Breast epithelium (tissue), 3 donors: Measurements from ENCODE around the gene MTERF2.

Experiments
- POLR2A ChIP-seq: fragments of 450-650 bp; IDR thresholded peaks from one replicate; pipeline ENCODE4 v1.6.1; 2016; ENCODE audit warnings: antibody characterized with exemption, mild to moderate bottlenecking, moderate library complexity
- POLR2AphosphoS5 ChIP-seq, 3 donors: sonication (generic); formaldehyde crosslinking; IDR thresholded peaks; one replicate each; pipeline ENCODE4 v1.6.1; 2017; ENCODE audit warnings: antibody characterized with exemption in 3 of 3
- TF ChIP-seq, protein P1 (sequence below), 3 donors: fragments of 450-650 bp; IDR thresholded peaks; one replicate each; pipeline ENCODE4 v1.5.1; 2016 to 2017; ENCODE audit warnings: antibody characterized with exemption in 3 of 3, mild to moderate bottlenecking in 3 of 3, moderate library complexity in 3 of 3

DNA sequence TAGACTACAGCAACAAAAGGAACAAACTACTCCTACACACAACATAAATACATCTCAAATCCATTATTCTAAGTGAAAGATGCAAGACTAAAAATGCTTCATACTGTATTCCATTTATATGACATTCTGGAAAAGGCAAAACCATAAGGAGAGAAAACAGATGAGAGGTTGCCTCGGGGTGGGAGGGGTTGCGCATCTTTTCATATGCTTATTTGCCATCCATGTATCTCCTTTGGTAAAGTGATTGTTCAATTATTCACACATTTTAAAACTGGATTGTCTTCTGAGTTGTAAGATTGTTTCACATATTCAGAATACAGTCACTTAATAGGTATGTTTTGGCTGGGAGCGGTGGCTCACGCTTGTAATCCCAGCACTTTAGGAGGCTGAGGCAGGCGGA, 36.4 kb downstream of the MTERF2 start:
- TF ChIP-seq, protein P1, sequence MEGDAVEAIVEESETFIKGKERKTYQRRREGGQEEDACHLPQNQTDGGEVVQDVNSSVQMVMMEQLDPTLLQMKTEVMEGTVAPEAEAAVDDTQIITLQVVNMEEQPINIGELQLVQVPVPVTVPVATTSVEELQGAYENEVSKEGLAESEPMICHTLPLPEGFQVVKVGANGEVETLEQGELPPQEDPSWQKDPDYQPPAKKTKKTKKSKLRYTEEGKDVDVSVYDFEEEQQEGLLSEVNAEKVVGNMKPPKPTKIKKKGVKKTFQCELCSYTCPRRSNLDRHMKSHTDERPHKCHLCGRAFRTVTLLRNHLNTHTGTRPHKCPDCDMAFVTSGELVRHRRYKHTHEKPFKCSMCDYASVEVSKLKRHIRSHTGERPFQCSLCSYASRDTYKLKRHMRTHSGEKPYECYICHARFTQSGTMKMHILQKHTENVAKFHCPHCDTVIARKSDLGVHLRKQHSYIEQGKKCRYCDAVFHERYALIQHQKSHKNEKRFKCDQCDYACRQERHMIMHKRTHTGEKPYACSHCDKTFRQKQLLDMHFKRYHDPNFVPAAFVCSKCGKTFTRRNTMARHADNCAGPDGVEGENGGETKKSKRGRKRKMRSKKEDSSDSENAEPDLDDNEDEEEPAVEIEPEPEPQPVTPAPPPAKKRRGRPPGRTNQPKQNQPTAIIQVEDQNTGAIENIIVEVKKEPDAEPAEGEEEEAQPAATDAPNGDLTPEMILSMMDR (IDR thresholded peaks at IDR 0.05), result no peak
- no peak for TF ChIP-seq POLR2A
- no peak for TF ChIP-seq POLR2AphosphoS5 (IDR thresholded peaks at IDR 0.05)
